ENCODE measurements around the gene WDR45B. TPM values are rescaled to one million over a fixed set of nuclear protein-coding genes. Genes with fewer than 3 reads are reported as not detected.

The WDR45B gene
- total and polyA plus RNA-seq, 8 donors, result 46.8 to 93.1 (median 82.6) TPM

- Histone ChIP-seq H3K4me1 (peaks cover 5 to 25% of the 10 kb centered on the region in 2 donors), H3K9me3 (no peaks in the 10 kb centered on the region), H3K4me3 (peak overlapping the region; percentile 11 to 83), H3K36me3 (peaks cover 0 to 10% of the 10 kb centered on the region in 2 donors), H3K27me3 (no peaks in the 10 kb centered on the region), H3K27ac (peak overlapping the region in 1 of 2 donors; percentile 48)
- ATAC-seq, result peak; percentile 5
- intact Hi-C loops (cut with DNase I), result no loop called here
- peak in 3 of 4 donors; percentile 50 to 87 (median 70) for DNase-seq
- no peak for TF ChIP-seq CTCF (IDR thresholded peaks at IDR 0.05)
Measured at GRCh38 chr17:82648742-82649331, 593 bp upstream of the WDR45B start.

GRCh38 chr17:82647593-82648164, 565 bp downstream of the WDR45B start:
- TF ChIP-seq CTCF (IDR thresholded peaks at IDR 0.05), result no peak
- H3K4me1 ChIP-seq, result peaks cover 5 to 25% of the 10 kb centered on the region in 2 donors
- ATAC-seq (peak; percentile 29), DNase-seq (peak in 2 of 4 donors; percentile 41 to 88)
- H3K27me3 ChIP-seq, result no peaks in the 10 kb centered on the region
- H3K36me3 ChIP-seq, result peaks cover 0 to 21% of the 10 kb centered on the region in 2 donors
- peak overlapping the region; percentile 92 to 95 for H3K27ac ChIP-seq
- peak overlapping the region; percentile 83 to 100 for H3K4me3 ChIP-seq
- H3K9me3 ChIP-seq, result no peaks in the 10 kb centered on the region
- intact Hi-C loops (cut with DNase I), result no loop called here

GRCh38 chr17:82645516-82645915, 2.7 kb downstream of the WDR45B start:
- no peak for DNase-seq
- Histone ChIP-seq H3K27ac (no peak overlapping the region), H3K9me3 (no peaks in the 10 kb centered on the region), H3K4me1 (peaks cover 5 to 25% of the 10 kb centered on the region in 2 donors), H3K36me3 (peaks cover 0 to 43% of the 10 kb centered on the region in 2 donors), H3K27me3 (no peaks in the 10 kb centered on the region), H3K4me3 (no peak overlapping the region)
- intact Hi-C loops (cut with DNase I), result no loop called here
- no peak for ATAC-seq
- TF ChIP-seq CTCF (IDR thresholded peaks at IDR 0.05), result no peak

- H3K36me3 ChIP-seq, result peaks cover 0 to 56% of the 10 kb centered on the region in 2 donors
- H3K9me3 ChIP-seq, result no peaks in the 10 kb centered on the region
- no peak for TF ChIP-seq CTCF (IDR thresholded peaks at IDR 0.05)
- peak in 1 of 4 donors; percentile 34 for DNase-seq
- peaks cover 5 to 25% of the 10 kb centered on the region in 2 donors for H3K4me1 ChIP-seq
- intact Hi-C loops (cut with DNase I), result no loop called here
- H3K4me3 ChIP-seq, result no peak overlapping the region
- H3K27ac ChIP-seq, result no peak overlapping the region
- ATAC-seq, result no peak
- H3K27me3 ChIP-seq, result no peaks in the 10 kb centered on the region
Measured at GRCh38 chr17:82644148-82644547, 4.1 kb downstream of the WDR45B start.

- no peak for TF ChIP-seq CTCF (IDR thresholded peaks at IDR 0.05)
- H3K36me3 ChIP-seq, result peaks cover 0 to 69% of the 10 kb centered on the region in 2 donors
- peaks cover 0 to 6% of the 10 kb centered on the region in 2 donors for H3K9me3 ChIP-seq
- H3K27me3 ChIP-seq, result no peaks in the 10 kb centered on the region
- H3K4me3 ChIP-seq, result no peak overlapping the region
- peak in 1 of 4 donors; percentile 39 for DNase-seq
- intact Hi-C loops (cut with DNase I), result no loop called here
- H3K27ac ChIP-seq, result no peak overlapping the region
- no peak for ATAC-seq
- H3K4me1 ChIP-seq, result peaks cover 5 to 19% of the 10 kb centered on the region in 2 donors
Measured at GRCh38 chr17:82642022-82642421, 6.2 kb downstream of the WDR45B start.
